D721Med (cell line): ENCODE data around the gene FHL2.

Experiments used
- DNase-seq: peaks from one replicate; pipeline ENCODE4 v3.0.0; 2011; ENCODE audit warnings: low spot score; ENCODE audit not compliant: insufficient read length
- FAIRE-seq: peaks from 2 replicates; lab custom pipeline; 2011; peaks lifted over from hg19 to GRCh38; lab: Jason Lieb, UNC
- CTCF ChIP-seq: IDR thresholded peaks from 2 replicates; pipeline ENCODE4 v1.5.1; 2012; ENCODE audit warnings: mild to moderate bottlenecking, control low read depth; ENCODE audit not compliant: insufficient read depth; ENCODE audit errors: missing control alignments

FHL2 gene

GRCh38 chr2:105368759-105369408 is 30.0 kb downstream of the FHL2 start:
- no peak for FAIRE-seq
- TF ChIP-seq CTCF, result no peak
- DNase-seq, result no peak

DNA sequence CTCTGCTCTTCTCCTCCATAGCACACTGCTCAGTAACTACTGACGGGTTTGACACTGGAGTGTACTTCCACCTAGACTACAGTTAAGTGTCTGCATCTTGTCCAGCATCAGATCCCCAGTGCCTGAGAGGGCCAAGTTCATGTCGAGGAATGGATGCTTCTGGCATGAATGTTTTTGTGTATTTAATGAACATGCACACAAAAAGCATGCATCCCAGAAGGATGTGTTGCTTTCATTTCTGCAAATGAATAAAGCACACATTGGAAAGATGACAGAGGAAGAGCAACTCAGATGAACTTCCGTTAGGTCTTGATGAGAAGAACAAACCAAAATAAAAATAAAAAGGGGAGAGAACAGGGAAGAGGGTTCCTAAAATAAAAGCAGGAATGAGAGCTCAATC is 33.6 kb downstream of the FHL2 start:
- no peak for DNase-seq
- no peak for TF ChIP-seq CTCF
- FAIRE-seq, result no peak

- no peak for TF ChIP-seq CTCF
- FAIRE-seq (no peak), DNase-seq (no peak)
These were observed 34.3 kb downstream of the FHL2 start for GRCh38 chr2:105364436-105365139.

DNA sequence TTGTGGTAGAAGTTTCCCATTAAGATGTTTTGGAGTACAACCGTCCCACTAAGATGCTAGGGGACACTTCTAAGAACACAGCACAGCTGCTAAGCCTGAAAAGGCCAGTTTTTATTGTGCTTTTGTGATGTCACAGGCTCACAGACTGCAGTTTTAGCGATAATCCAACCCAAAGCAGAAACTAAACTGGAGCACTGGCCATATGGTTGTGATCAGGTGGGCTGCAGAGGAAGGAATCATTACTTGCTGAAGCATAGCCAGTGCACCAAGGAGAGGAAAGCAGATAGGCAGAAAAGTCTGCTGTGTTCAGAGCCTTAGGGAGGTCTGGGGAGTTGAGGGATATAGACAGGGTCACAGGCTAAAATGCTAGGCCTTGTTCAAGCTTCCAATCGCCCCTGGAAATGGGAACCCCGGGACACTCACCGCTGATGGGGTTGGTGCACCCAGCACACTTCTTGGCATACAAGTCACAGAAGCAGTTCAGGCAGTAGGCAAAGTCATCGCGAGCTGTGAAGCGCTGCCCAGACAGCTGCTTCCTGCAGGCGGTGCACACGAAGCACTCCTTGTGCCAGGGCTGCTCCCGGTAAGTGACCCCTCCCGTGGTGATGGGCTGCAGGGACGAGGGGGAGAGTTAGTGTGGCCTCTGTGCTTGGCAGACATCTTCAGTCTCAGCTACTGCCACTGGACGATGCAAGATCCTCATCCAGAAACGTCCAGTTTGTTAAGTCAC is 35.8 kb downstream of the FHL2 start:
- TF ChIP-seq CTCF, result no peak
- FAIRE-seq, result no peak
- no peak for DNase-seq

- no peak for FAIRE-seq
- no peak for DNase-seq
- no peak for TF ChIP-seq CTCF
These were observed 37.6 kb downstream of the FHL2 start for GRCh38 chr2:105361102-105361889.

DNA sequence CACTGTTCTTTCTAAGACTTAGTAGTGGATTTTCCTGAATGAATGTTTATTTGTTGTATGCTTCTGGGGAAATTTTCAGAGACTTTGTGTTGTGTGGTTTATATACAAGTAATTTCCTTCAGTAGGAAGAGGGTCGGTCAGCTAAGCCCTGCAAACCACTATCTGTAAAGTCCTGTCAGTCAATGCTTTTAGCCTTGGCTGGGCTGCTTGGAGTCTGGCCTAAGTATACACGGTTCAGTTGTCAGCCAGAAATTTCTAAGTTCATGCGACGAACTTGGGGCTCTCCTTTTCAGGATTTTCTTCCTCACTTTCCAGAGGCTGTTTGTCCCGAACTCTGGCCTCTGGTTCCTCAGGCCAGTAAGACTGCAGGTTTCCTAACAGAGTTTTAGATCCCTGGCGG is 40.3 kb downstream of the FHL2 start:
- DNase-seq (no peak), FAIRE-seq (no peak)

More for the DNA sequence above, 40.3 kb downstream of the FHL2 start:
- TF ChIP-seq CTCF, result no peak
